SH-SY5Y (cell line): ENCODE measurements around the gene KLHL18.

ENCODE experiments used
- GATA2 ChIP-seq: IDR thresholded peaks from 2 replicates; pipeline ENCODE4 v1.6.1; 2011; ENCODE audit warnings: mild to moderate bottlenecking, low read depth, low read length
- GATA3 ChIP-seq: IDR thresholded peaks from 2 replicates; pipeline ENCODE4 v1.6.1; 2011; ENCODE audit warnings: low read depth, mild to moderate bottlenecking, low read length, moderate library complexity

GRCh38 chr3:47378869-47379268, 96.1 kb downstream of the KLHL18 start:
- TF ChIP-seq GATA2 (no peak), GATA3 (no peak)
